A549 (cell line): ENCODE measurements around the gene ZNF586.
"Not testable (repeated sequence)": the region's sequence is repeated elsewhere in the genome, so short reads cannot be mapped to it uniquely, and the experiment has no call there.

Experiments used
- BHLHE40 ChIP-seq: IDR thresholded peaks from 2 replicates; pipeline ENCODE4 v1.6.1; 2012; ENCODE audit warnings: low read depth, low read length, inconsistent platforms
- CBX2 ChIP-seq: fragments of 200-600 bp; sonication (generic); IDR thresholded peaks from 2 replicates; pipeline ENCODE4 v1.6.1; 2016; ENCODE audit warnings: low read depth, mild to moderate bottlenecking, borderline replicate concordance
- CBX8 ChIP-seq: fragments of 200-600 bp; sonication (generic); IDR thresholded peaks from 2 replicates; pipeline ENCODE4 v1.6.1; 2016
- CHD4 ChIP-seq: fragments of 200-600 bp; sonication (generic); IDR thresholded peaks from 2 replicates; pipeline ENCODE4 v1.6.1; 2016; ENCODE audit warnings: antibody characterized with exemption, mild to moderate bottlenecking, borderline replicate concordance
- CTCF ChIP-seq: fragments of >200 bp; sonication (Bioruptor Twin); formaldehyde crosslinking; IDR thresholded peaks from 3 replicates; pipeline ENCODE4 v1.5.1; 2016
- EP300 ChIP-seq, 2 experiments: fragments of >200 bp; sonication (Bioruptor Twin); formaldehyde crosslinking; IDR thresholded peaks; 2 replicates in 1 of 2; 3 replicates in 1 of 2; pipeline ENCODE4 v1.6.1; 2016 to 2017
- HDAC2 ChIP-seq: fragments of 200-600 bp; sonication (generic); IDR thresholded peaks from 2 replicates; pipeline ENCODE4 v1.6.1; 2016
- MAX ChIP-seq: IDR thresholded peaks from 2 replicates; pipeline ENCODE4 v1.6.1; 2012
- MAZ ChIP-seq: fragments of 150-350 bp; IDR thresholded peaks from 2 replicates; pipeline ENCODE4 v1.6.1; 2014; ENCODE audit warnings: antibody characterized with exemption, low read depth, low read length, borderline replicate concordance
- RAD21 ChIP-seq, 2 experiments: fragments of >200 bp in 1 of 2; sonication (Bioruptor Twin) in 1 of 2; formaldehyde crosslinking in 1 of 2; IDR thresholded peaks in 1 of 2; conservative IDR thresholded peaks in 1 of 2; 2 replicates in 1 of 2; 3 replicates in 1 of 2; pipeline ENCODE4 v1.6.1; 2012 to 2018; ENCODE audit warnings: inconsistent platforms in 1 of 2
- REST ChIP-seq: fragments of 200-600 bp; sonication (generic); IDR thresholded peaks from 2 replicates; pipeline ENCODE4 v1.6.1; 2016; ENCODE audit warnings: antibody characterized with exemption, mild to moderate bottlenecking, moderate library complexity
- ZFP36 ChIP-seq: fragments of 450-650 bp; IDR thresholded peaks from 2 replicates; pipeline ENCODE4 v1.6.1; 2014; ENCODE audit warnings: borderline replicate concordance; ENCODE audit not compliant: partially characterized antibody
- ZSCAN20 ChIP-seq: fragments of 250-450 bp; sonication (Bioruptor Pico); IDR thresholded peaks from 2 replicates; pipeline ENCODE4 v1.8.0; 2022; ENCODE audit warnings: mild to moderate bottlenecking, moderate library complexity

- not testable (repeated sequence) for TF ChIP-seq CBX8; RAD21 (conservative IDR thresholded peaks at IDR 0.05 in 1 of 2, IDR thresholded peaks at IDR 0.05 in 1 of 2); EP300 (IDR thresholded peaks at IDR 0.05); BHLHE40; MAX; ZSCAN20 (CRISPR knock-in tag); CTCF; MAZ; CBX2; REST; HDAC2; ZFP36; CHD4
Measured at GRCh38 chr19:57796580-57796979, 27.1 kb downstream of the ZNF586 start.
